IMR-90 (cell line): ENCODE measurements around the gene ATP4A.

ENCODE experiments used
- BHLHE40 ChIP-seq: fragments of 150-350 bp; IDR thresholded peaks from 2 replicates; pipeline ENCODE4 v1.6.1; 2016; ENCODE audit warnings: mild to moderate bottlenecking, low read depth, low read length
- CTCF ChIP-seq: conservative IDR thresholded peaks from 2 replicates; pipeline ENCODE4 v1.5.1; 2012; ENCODE audit warnings: mild to moderate bottlenecking, low read depth, low read length, improper control_type of control experiment
- FOS ChIP-seq: fragments of 150-350 bp; IDR thresholded peaks from 2 replicates; pipeline ENCODE4 v1.6.1; 2016; ENCODE audit warnings: low read depth, low read length
- MXI1 ChIP-seq: IDR thresholded peaks from 2 replicates; pipeline ENCODE4 v1.6.1; 2012; ENCODE audit warnings: low read depth, mild to moderate bottlenecking, low read length, moderate library complexity, borderline replicate concordance
- NFE2L2 ChIP-seq: fragments of 150-350 bp; IDR thresholded peaks from 2 replicates; pipeline ENCODE4 v1.6.1; 2016; ENCODE audit warnings: low read depth, mild to moderate bottlenecking, low read length
- POLR2A ChIP-seq: IDR thresholded peaks from 2 replicates; pipeline ENCODE4 v1.6.1; 2012; ENCODE audit warnings: mild to moderate bottlenecking, low read depth, low read length
- RAD21 ChIP-seq: IDR thresholded peaks from 2 replicates; pipeline ENCODE4 v1.6.1; 2012; ENCODE audit warnings: low read length, improper control_type of control experiment
- RCOR1 ChIP-seq: IDR thresholded peaks from 2 replicates; pipeline ENCODE4 v1.6.1; 2012; ENCODE audit warnings: mild to moderate bottlenecking, low read length, improper control_type of control experiment; ENCODE audit not compliant: insufficient replicate concordance
- RFX5 ChIP-seq: IDR thresholded peaks from 2 replicates; pipeline ENCODE4 v1.8.0; 2012; ENCODE audit warnings: low read depth, mild to moderate bottlenecking, low read length, moderate library complexity
- SMC3 ChIP-seq: fragments of 150-350 bp; IDR thresholded peaks from 2 replicates; pipeline ENCODE4 v1.6.1; 2016; ENCODE audit warnings: low read depth, mild to moderate bottlenecking, antibody characterized with exemption, low read length, moderate library complexity

- TF ChIP-seq CTCF (peak; percentile 71), FOS (no peak), RFX5 (no peak), RCOR1 (no peak), POLR2A (no peak), SMC3 (peak; percentile 45), RAD21 (peak; percentile 67), BHLHE40 (no peak), MXI1 (no peak), NFE2L2 (no peak)
Observed at GRCh38 chr19:35549174-35549788, 14.2 kb downstream of the ATP4A start.
